CD4-positive, CD25-positive, alpha-beta regulatory T cell (primary cell): ENCODE data around the gene HSPA12B. TPM values are rescaled to one million over a fixed set of nuclear protein-coding genes. Genes with fewer than 3 reads are reported as not detected.

ENCODE experiments used
- ATAC-seq, 2 donors: fragments of 150-1000 bp; cut with Tn5 transposase; one replicate each; pipeline ENCODE4 v1.10.0; 2021; ENCODE audit warnings: low read depth in 2 of 2, moderate number of reproducible peaks in 2 of 2, moderate library complexity in 1 of 2
- DNase-seq, 3 donors: peaks; one replicate each; pipeline versions ENCODE4 v3.0.0 to v3.0.0-alpha.2; 2012 to 2022; ENCODE audit warnings: mixed read lengths in 1 of 3
- H3K27ac ChIP-seq: one replicate; pipeline ENCODE4 v1.7.0; 2013; ENCODE audit warnings: mild to moderate bottlenecking, low read length; ENCODE audit not compliant: insufficient read depth, poor library complexity, severe bottlenecking
- H3K27me3 ChIP-seq: one replicate; pipeline ENCODE4 v1.7.0; 2013; ENCODE audit warnings: low read length; ENCODE audit not compliant: control insufficient read depth, insufficient read depth
- H3K36me3 ChIP-seq: one replicate; pipeline ENCODE4 v1.7.0; 2013; ENCODE audit warnings: mild to moderate bottlenecking, low read length, moderate library complexity; ENCODE audit not compliant: control insufficient read depth, insufficient read depth
- H3K4me1 ChIP-seq: 2 replicates; pipeline ENCODE4 v1.7.0; 2013; ENCODE audit warnings: mild to moderate bottlenecking, low read length; ENCODE audit not compliant: insufficient read depth, control insufficient read depth, poor library complexity, severe bottlenecking
- H3K4me3 ChIP-seq: one replicate; pipeline ENCODE4 v1.7.0; 2013; ENCODE audit warnings: low read depth, mild to moderate bottlenecking, low read length, moderate library complexity
- H3K9me3 ChIP-seq, 2 experiments: 1 replicate in 1 of 2; 2 replicates in 1 of 2; pipeline ENCODE4 v1.7.0; 2013; ENCODE audit warnings: low read length in 2 of 2, mild to moderate bottlenecking in 1 of 2, moderate library complexity in 1 of 2; ENCODE audit not compliant: control insufficient read depth in 2 of 2
- H3K27ac Mint-ChIP-seq, 3 donors: one replicate each; pipeline ENCODE4 v1.8.0; 2020 to 2022; ENCODE audit warnings: mild to moderate bottlenecking in 3 of 3, mixed read lengths in 3 of 3, moderate library complexity in 2 of 3
- H3K27me3 Mint-ChIP-seq: one replicate; pipeline ENCODE4 v1.8.0; 2022; ENCODE audit warnings: mild to moderate bottlenecking, mixed read lengths
- H3K36me3 Mint-ChIP-seq: one replicate; pipeline ENCODE4 v1.8.0; 2020; ENCODE audit warnings: mixed read lengths
- H3K4me1 Mint-ChIP-seq, 4 donors: one replicate each; pipeline ENCODE4 v1.8.0; 2020 to 2022; ENCODE audit warnings: mixed read lengths in 4 of 4, mild to moderate bottlenecking in 1 of 4
- H3K4me3 Mint-ChIP-seq, 4 donors: one replicate each; pipeline ENCODE4 v1.8.0; 2020 to 2022; ENCODE audit warnings: mild to moderate bottlenecking in 4 of 4, mixed read lengths in 4 of 4, moderate library complexity in 3 of 4
- H3K9me3 Mint-ChIP-seq, 7 donors: one replicate each; pipeline ENCODE4 v1.8.0; 2020 to 2022; ENCODE audit warnings: mixed read lengths in 7 of 7, mild to moderate bottlenecking in 3 of 7, moderate library complexity in 2 of 7
- polyA plus RNA-seq, 4 donors: library from polyadenylated mRNA; unstranded; fragments of 300-500 nt; fragmentation: Illumina TruSeq; gene quantifications; one replicate each; pipeline ENCODE4 v1.2.3, GENCODE V29; 2021
- total RNA-seq: library from RNA; stranded (reverse); gene quantifications from one replicate; pipeline ENCODE4 v1.2.3, GENCODE V29; 2022

The HSPA12B gene
- total and polyA plus RNA-seq, 5 donors from 2014 or later, result 0.09 TPM; not detected in 4

DNA sequence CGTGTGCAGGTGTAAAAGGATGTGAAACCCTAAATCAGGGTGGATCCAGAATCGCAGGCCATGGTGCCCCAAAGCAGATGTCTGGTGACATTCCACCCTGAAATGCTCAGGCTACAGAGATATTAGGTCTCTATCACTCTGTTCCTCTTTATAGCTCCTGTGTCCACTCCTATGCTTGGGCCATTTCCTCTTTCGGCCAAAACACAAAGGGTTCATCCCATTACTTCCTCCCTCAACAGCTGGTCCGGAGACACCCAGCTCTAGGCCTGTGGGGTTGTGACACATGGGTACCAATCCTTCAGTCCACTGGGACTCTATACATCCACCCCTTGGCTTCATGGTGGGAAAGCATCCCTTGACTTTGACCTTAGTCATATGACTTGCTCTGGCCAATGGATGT is 18.4 kb upstream of the HSPA12B start:
- H3K36me3 Mint-ChIP-seq, result no peaks in the 10 kb centered on the region
- Histone ChIP-seq H3K4me1 (no peaks in the 10 kb centered on the region), H3K27me3 (no peaks in the 10 kb centered on the region), H3K27ac (no peak overlapping the region), H3K9me3 (no peaks in the 10 kb centered on the region), H3K4me3 (no peak overlapping the region), H3K36me3 (no peaks in the 10 kb centered on the region)
- no peaks in the 10 kb centered on the region for H3K9me3 Mint-ChIP-seq
- H3K27ac Mint-ChIP-seq, result no peak overlapping the region
- H3K27me3 Mint-ChIP-seq, result peaks cover 19% of the 10 kb centered on the region
- no peaks in the 10 kb centered on the region for H3K4me1 Mint-ChIP-seq
- H3K4me3 Mint-ChIP-seq, result no peak overlapping the region
- DNase-seq, result no peak
- no peak for ATAC-seq

DNA sequence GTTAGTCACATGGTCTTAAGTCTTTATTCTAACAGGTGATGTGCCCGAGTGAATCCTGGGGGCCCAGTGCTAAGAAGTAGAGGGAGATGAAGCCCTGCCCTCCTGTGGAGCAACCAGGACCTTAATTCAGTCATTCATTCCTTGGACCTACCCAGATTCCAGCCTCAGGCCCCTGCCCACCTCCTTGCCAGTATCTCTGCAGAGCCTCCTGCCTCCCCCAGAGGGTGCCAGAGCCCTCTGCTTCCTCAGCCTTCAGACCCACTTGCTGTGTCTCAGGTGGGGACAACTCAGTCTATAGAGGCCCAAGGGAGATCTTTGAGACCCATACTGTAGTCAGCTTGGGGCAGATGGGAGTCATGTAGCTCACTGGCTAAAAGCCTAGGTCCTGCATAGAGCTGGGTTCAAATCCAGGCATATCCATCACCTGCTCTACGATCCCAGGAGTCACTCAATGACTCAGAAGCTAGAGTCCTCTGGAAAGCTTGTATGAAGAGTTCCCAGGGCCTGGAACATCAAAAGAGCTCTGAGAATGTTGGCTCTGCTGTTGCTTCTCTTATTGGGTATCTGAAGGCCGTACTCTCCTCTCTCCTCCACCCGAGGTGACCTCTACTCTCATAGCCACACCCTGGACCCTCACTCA is 16.2 kb upstream of the HSPA12B start:
- H3K9me3 ChIP-seq, result no peaks in the 10 kb centered on the region
- H3K27ac ChIP-seq, result no peak overlapping the region
- DNase-seq, result peak in 2 of 3 donors; percentile 16 to 45
- Mint-ChIP-seq H3K4me1 (peaks cover 0 to 3% (median 1%) of the 10 kb centered on the region in 4 donors), H3K27ac (no peak overlapping the region), H3K9me3 (no peaks in the 10 kb centered on the region), H3K27me3 (peaks cover 31% of the 10 kb centered on the region), H3K36me3 (no peaks in the 10 kb centered on the region), H3K4me3 (no peak overlapping the region)
- no peaks in the 10 kb centered on the region for H3K36me3 ChIP-seq
- no peak overlapping the region for H3K4me3 ChIP-seq
- ATAC-seq, result peak in 1 of 2 donors; percentile 52
- peaks cover 5% of the 10 kb centered on the region for H3K27me3 ChIP-seq
- H3K4me1 ChIP-seq, result no peaks in the 10 kb centered on the region

DNA sequence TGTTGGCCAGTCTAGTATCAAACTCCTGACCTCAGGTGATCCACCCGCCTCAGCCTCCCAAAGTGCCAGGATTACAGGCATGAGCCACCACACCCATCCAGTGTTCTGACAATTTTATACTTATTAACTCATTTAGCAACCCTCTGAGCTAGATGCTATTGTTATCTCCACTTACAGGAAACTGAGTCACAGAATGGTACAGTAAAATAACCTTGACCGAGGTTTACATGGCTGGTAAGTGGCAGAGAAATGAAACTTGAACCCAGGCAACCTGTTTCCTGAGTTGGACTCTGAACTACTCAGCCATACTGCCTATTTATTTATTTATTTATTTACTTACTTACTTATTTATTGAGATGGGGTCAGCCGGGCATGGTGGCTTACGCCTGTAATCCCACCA is 13.4 kb upstream of the HSPA12B start:
- Mint-ChIP-seq H3K4me3 (no peak overlapping the region), H3K27me3 (peaks cover 44% of the 10 kb centered on the region), H3K4me1 (peaks cover 0 to 3% (median 1%) of the 10 kb centered on the region in 4 donors), H3K36me3 (no peaks in the 10 kb centered on the region), H3K9me3 (no peaks in the 10 kb centered on the region), H3K27ac (no peak overlapping the region)
- no peaks in the 10 kb centered on the region for H3K36me3 ChIP-seq
- H3K9me3 ChIP-seq, result no peaks in the 10 kb centered on the region
- H3K4me3 ChIP-seq, result no peak overlapping the region
- ATAC-seq (no peak), DNase-seq (no peak)
- H3K27ac ChIP-seq, result no peak overlapping the region
- no peaks in the 10 kb centered on the region for H3K4me1 ChIP-seq
- H3K27me3 ChIP-seq, result peaks cover 5% of the 10 kb centered on the region

DNA sequence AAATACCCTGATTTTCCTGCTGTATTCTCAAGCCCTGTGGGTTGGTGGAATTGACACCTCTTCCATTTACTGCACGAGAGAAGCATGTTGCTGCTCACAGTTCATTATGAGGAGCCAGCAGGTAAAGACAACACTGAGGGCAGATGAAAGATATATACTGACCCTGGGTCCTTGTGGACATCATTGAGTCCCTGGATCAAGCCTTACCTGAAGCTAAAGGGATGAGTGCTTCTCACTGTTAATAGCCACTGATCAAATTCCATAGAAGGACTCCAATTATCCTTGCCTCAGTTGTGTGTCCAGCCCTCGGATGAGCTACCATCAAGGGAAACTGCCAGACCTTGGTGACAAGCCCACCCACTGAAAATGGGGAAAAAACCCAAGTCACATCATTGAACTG is 12.4 kb upstream of the HSPA12B start:
- peaks cover 5% of the 10 kb centered on the region for H3K27me3 ChIP-seq
- H3K27ac ChIP-seq, result no peak overlapping the region
- DNase-seq (no peak), ATAC-seq (no peak)
- Mint-ChIP-seq H3K4me1 (peaks cover 0 to 3% (median 1%) of the 10 kb centered on the region in 4 donors), H3K27ac (no peak overlapping the region), H3K36me3 (no peaks in the 10 kb centered on the region), H3K27me3 (peaks cover 54% of the 10 kb centered on the region), H3K9me3 (no peaks in the 10 kb centered on the region), H3K4me3 (no peak overlapping the region)
- H3K9me3 ChIP-seq, result no peaks in the 10 kb centered on the region
- no peaks in the 10 kb centered on the region for H3K36me3 ChIP-seq
- H3K4me3 ChIP-seq, result no peak overlapping the region
- no peaks in the 10 kb centered on the region for H3K4me1 ChIP-seq

DNA sequence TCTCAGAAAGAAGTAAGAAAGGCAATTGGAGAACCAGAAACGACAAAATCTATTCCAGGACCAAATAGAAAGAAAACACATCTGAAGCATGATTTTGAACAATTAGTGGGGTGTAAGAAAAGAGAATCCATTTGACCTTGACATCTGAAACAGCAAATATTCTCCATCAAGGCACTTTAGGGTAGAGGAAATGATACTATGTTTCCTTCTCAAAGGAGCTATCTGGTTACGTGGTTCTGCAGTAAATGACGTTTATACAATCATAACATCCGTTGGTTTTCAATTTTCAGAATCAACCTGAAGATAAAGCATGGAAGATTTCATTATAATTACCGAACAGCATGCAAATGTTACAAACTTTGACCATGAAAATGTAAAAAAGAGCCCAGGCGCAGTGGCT is 11.9 kb upstream of the HSPA12B start:
- no peaks in the 10 kb centered on the region for H3K4me1 ChIP-seq
- no peaks in the 10 kb centered on the region for H3K9me3 ChIP-seq
- H3K9me3 Mint-ChIP-seq, result no peaks in the 10 kb centered on the region
- H3K4me1 Mint-ChIP-seq, result peaks cover 0 to 3% (median 1%) of the 10 kb centered on the region in 4 donors
- ATAC-seq (no peak), DNase-seq (no peak)
- H3K4me3 Mint-ChIP-seq, result no peak overlapping the region
- no peak overlapping the region for H3K27ac ChIP-seq
- no peak overlapping the region for H3K4me3 ChIP-seq
- no peaks in the 10 kb centered on the region for H3K36me3 ChIP-seq
- peaks cover 51% of the 10 kb centered on the region for H3K27me3 Mint-ChIP-seq
- H3K27me3 ChIP-seq, result peaks cover 5% of the 10 kb centered on the region
- no peaks in the 10 kb centered on the region for H3K36me3 Mint-ChIP-seq
- no peak overlapping the region for H3K27ac Mint-ChIP-seq

DNA sequence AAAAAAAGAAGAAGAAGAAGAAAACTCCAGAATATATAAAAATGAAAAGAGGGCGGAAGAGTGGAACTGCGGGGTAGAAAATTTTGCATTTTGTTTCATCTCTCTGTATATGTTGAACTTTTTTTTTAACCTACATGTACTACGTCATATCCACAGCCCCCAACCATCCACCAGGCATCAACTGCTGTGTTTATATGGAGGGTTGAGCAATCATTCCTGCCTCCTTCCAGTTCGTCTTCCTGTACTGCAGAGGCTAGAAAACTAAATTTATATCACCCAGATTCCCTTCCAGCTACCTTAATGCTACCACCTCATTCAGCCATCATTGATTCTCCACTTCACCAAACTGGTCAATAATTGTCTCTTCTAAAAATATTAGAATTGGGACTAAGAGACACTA is 10.6 kb upstream of the HSPA12B start:
- Mint-ChIP-seq H3K4me3 (no peak overlapping the region), H3K9me3 (no peaks in the 10 kb centered on the region), H3K27ac (no peak overlapping the region), H3K36me3 (no peaks in the 10 kb centered on the region), H3K4me1 (peaks cover 0 to 3% (median 1%) of the 10 kb centered on the region in 4 donors), H3K27me3 (peaks cover 56% of the 10 kb centered on the region)
- DNase-seq (no peak), ATAC-seq (no peak)
- no peaks in the 10 kb centered on the region for H3K36me3 ChIP-seq
- H3K4me3 ChIP-seq, result no peak overlapping the region
- H3K9me3 ChIP-seq, result no peaks in the 10 kb centered on the region
- H3K27me3 ChIP-seq, result peaks cover 5% of the 10 kb centered on the region
- no peaks in the 10 kb centered on the region for H3K4me1 ChIP-seq
- H3K27ac ChIP-seq, result no peak overlapping the region

DNA sequence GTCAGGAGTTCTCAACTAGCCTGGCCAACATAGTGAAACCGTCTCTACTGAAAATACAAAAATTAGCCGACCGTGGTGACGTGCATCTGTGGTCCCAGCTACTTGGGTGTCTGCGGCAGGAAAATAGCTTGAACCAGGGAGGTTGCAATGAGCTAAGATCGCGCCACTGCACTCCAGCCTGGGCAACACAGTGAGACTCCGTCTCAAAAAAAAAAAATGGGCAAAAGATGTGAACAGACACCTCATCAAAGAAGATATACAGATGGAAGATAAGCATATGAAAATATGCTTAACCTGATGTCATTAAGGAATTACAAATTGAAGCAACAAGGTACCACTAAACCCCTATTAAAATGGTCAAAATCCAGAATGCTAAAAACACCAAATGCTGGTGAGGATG is 9.2 kb upstream of the HSPA12B start:
- H3K36me3 ChIP-seq, result no peaks in the 10 kb centered on the region
- peaks cover 59% of the 10 kb centered on the region for H3K27me3 Mint-ChIP-seq

DNA sequence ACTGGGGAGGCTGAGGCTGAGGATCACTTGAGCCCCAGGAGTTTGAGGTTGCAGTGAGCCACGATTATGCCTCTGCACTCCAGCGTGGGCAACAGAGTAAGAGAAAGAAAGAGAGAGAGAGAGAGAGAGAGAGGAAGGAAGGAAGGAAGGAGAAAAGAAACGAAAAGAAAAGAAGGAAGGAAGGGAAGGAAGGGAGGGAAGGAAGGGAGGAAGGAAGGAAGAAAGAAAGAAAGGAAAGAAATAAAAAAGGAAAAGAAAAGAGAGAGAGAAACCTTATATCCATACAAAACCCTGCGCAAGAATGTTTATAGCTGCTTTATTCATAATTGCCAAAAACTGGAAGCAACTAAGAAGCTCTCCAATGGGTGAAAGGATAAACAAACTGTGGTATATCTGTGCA is 8.1 kb upstream of the HSPA12B start:
- no peak overlapping the region for H3K4me3 ChIP-seq
- no peaks in the 10 kb centered on the region for H3K4me1 ChIP-seq
- H3K9me3 Mint-ChIP-seq, result no peaks in the 10 kb centered on the region
- H3K36me3 Mint-ChIP-seq, result no peaks in the 10 kb centered on the region
- no peak overlapping the region for H3K27ac Mint-ChIP-seq
- H3K36me3 ChIP-seq, result no peaks in the 10 kb centered on the region
- no peak overlapping the region for H3K27ac ChIP-seq
- peaks cover 59% of the 10 kb centered on the region for H3K27me3 Mint-ChIP-seq
- H3K4me1 Mint-ChIP-seq, result peaks cover 0 to 3% (median 1%) of the 10 kb centered on the region in 4 donors
- no peaks in the 10 kb centered on the region for H3K9me3 ChIP-seq
- DNase-seq (no peak), ATAC-seq (no peak)
- H3K27me3 ChIP-seq, result peaks cover 6% of the 10 kb centered on the region
- peak overlapping the region in 1 of 4 donors; percentile 68 for H3K4me3 Mint-ChIP-seq

More for the DNA sequence above, 9.2 kb upstream of the HSPA12B start:
- no peaks in the 10 kb centered on the region for H3K9me3 Mint-ChIP-seq
- Histone ChIP-seq H3K27me3 (peaks cover 6% of the 10 kb centered on the region), H3K4me3 (no peak overlapping the region), H3K4me1 (no peaks in the 10 kb centered on the region), H3K27ac (no peak overlapping the region), H3K9me3 (no peaks in the 10 kb centered on the region)
- no peak overlapping the region for H3K27ac Mint-ChIP-seq
- peaks cover 0 to 3% (median 1%) of the 10 kb centered on the region in 4 donors for H3K4me1 Mint-ChIP-seq
- H3K36me3 Mint-ChIP-seq, result no peaks in the 10 kb centered on the region
- ATAC-seq (no peak), DNase-seq (no peak)
- H3K4me3 Mint-ChIP-seq, result no peak overlapping the region
